Measurements from ENCODE around the gene SCN9A. TPM values are rescaled to one million over a fixed set of nuclear protein-coding genes. Genes with fewer than 3 reads are reported as not detected.

Gene SCN9A
- total and polyA plus RNA-seq, 2 donors = 0.67 to 32.9 TPM

- Histone ChIP-seq H3K27ac (ENCODE audit: low read depth) (no peak overlapping the region), H3K4me1 (ENCODE audit: insufficient read depth) (no peaks in the 10 kb centered on the region), H3K36me3 (ENCODE audit: insufficient read depth) (no peaks in the 10 kb centered on the region), H3K4me3 (ENCODE audit: low read depth, low read length) (no peak overlapping the region)
- 29% methylated on average over 3 of the region's 3 CpGs for WGBS
- DNase-seq (ENCODE audit: extremely low spot score) = no peak
Observed at GRCh38 chr2:166154685-166155338, 220.9 kb downstream of the SCN9A start.

- Histone ChIP-seq H3K4me1 (ENCODE audit: insufficient read depth) (no peaks in the 10 kb centered on the region), H3K36me3 (ENCODE audit: insufficient read depth) (no peaks in the 10 kb centered on the region), H3K27ac (ENCODE audit: low read depth) (no peak overlapping the region), H3K4me3 (ENCODE audit: low read depth, low read length) (no peak overlapping the region)
- no peak for DNase-seq (ENCODE audit: extremely low spot score)
Observed at GRCh38 chr2:166152064-166152463, 223.7 kb downstream of the SCN9A start.

GRCh38 chr2:166148500-166149400 is 227.0 kb downstream of the SCN9A start:
- no peaks in the 10 kb centered on the region for H3K36me3 ChIP-seq (ENCODE audit: insufficient read depth)
- H3K4me3 ChIP-seq (ENCODE audit: low read depth, low read length) = no peak overlapping the region
- no peak overlapping the region for H3K27ac ChIP-seq (ENCODE audit: low read depth)
- H3K4me1 ChIP-seq (ENCODE audit: insufficient read depth) = no peaks in the 10 kb centered on the region
- no peak for DNase-seq (ENCODE audit: extremely low spot score)
- WGBS = 71% methylated on average over 7 of the region's 7 CpGs

GRCh38 chr2:166147883-166148282 is 227.9 kb downstream of the SCN9A start:
- Histone ChIP-seq H3K4me3 (ENCODE audit: low read depth, low read length) (no peak overlapping the region), H3K4me1 (ENCODE audit: insufficient read depth) (no peaks in the 10 kb centered on the region), H3K36me3 (ENCODE audit: insufficient read depth) (no peaks in the 10 kb centered on the region), H3K27ac (ENCODE audit: low read depth) (no peak overlapping the region)
- DNase-seq (ENCODE audit: extremely low spot score) = no peak
- WGBS = 51% methylated on average over 2 of the region's 2 CpGs

Other genes starting within 250 kb of the SCN9A start
- 0.32 TPM for gene SCN1A, start 247.9 kb downstream of the SCN9A start, total RNA-seq
- gene SCN1A, start 247.9 kb downstream of the SCN9A start, polyA plus RNA-seq = not detected
- gene SCN7A, start 118.3 kb upstream of the SCN9A start, total RNA-seq = 133 TPM
- gene SCN7A, start 118.3 kb upstream of the SCN9A start, polyA plus RNA-seq = 11.1 TPM

Measured in urinary bladder (tissue), 4 donors.